Superior temporal gyrus (tissue), 1 donor: ENCODE measurements around the gene OR7C2.

ENCODE experiments used
- DNase-seq: peaks from one replicate; pipeline ENCODE4 v3.0.0-alpha.2; 2016; ENCODE audit errors: extremely low spot score

The OR7C2 gene

GRCh38 chr19:14979476-14980255 is 38.4 kb downstream of the OR7C2 start, which contains the start of gene SLC1A6:
SLC1A6 (minus strand) TSS chr19:14979864; CDS start chr19:14972910, 6,954 bp downstream.
- DNase-seq = no peak

GRCh38 chr19:14985133-14985532 is 43.8 kb downstream of the OR7C2 start:
- DNase-seq = no peak
